IPS-18c (cell line): ENCODE data around the gene KIAA1958.
A peak's percentile ranks its signal among the peaks of the same experiment; 100 is the strongest.

Experiments used
- H3K4me3 ChIP-seq: 2 replicates; pipeline ENCODE4 v1.7.0; 2013; ENCODE audit warnings: low read depth, mild to moderate bottlenecking, low read length, moderate library complexity; ENCODE audit not compliant: insufficient read depth
- H3K9me3 ChIP-seq: one replicate; pipeline ENCODE4 v1.6.1; 2013; ENCODE audit warnings: mild to moderate bottlenecking, low read length, moderate library complexity; ENCODE audit not compliant: control insufficient read depth, insufficient read depth

The KIAA1958 gene

DNA sequence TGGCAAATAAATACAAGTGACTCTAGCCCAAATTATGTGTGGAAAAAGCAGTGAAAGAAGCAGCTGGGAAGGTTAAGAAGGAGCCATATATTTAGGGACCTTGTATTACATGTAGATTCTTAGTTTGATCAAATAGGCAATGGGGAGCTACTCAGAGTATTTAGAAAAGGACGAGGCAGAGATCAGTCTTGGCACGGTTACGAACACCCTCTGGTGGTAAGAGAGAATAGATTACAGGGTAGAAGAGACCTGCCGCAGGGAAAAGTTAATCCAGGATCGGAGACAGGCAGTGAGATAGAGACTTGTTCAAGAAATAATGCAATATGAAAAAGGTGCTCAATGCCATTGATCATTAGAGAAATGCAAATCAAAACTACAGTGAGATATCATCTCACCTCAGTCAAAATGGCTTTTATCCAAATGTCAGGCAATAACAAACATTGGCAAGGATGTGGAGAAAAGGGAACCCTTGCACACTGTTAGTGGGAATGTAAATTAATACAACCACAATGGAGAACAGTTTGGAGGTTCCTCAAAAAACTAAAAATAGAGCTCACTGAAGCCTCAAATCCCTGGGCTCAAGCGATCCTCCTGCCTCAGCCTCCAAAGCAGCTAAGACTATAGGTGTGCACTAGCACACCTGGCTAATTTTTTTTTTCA lies 219.3 kb downstream of the KIAA1958 start:
- Histone ChIP-seq H3K4me3 (no peak overlapping the region), H3K9me3 (no peaks in the 10 kb centered on the region)

DNA sequence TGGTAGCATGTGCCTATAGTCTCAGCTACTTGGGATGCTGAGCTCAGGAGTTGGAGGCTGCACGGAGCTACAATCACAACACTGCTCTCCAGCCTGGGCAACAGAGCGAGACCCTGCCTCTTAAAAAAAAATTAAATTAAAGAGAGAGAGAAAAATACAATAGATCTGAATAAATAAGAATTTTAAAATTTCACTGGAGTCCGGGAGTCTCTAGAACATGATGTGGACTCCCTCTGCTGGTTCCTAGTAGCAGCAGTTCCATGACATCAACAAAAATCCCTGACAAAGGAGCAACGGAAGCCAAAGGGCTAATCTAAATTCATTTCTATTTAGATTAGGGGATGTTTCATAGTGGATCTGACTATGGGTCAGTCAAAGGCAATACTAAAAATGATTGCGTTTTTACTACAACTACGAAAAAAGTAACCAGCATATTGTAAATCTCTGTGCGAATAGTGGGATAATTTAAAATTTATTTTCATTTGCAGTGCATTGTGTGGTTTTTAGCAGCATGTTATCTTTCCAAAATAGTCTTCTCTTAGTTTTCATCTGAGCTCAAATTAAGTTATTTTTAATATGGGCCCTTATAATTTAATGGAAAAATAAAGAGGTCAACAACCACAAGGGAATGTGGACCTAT lies 224.5 kb downstream of the KIAA1958 start:
- no peak overlapping the region for H3K4me3 ChIP-seq
- H3K9me3 ChIP-seq: no peaks in the 10 kb centered on the region

DNA sequence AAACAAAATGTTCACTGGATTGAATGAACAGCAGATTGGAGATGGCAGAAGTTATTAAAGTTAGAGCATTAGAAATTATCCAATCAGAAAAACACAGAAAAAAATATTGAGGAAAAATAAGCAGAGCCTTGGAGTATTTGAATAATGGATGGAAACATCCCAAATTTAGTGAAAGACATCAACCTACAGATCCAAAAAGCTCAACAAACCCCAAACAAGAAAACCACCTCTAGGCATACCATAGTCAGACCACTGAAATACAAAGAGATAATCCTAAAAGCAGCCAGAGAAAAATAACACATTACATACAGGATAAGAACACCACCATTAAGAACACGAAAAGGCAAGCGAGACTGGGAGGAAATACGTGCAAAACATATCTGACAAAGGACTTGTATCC lies 226.1 kb downstream of the KIAA1958 start:
- H3K4me3 ChIP-seq: no peak overlapping the region
- no peaks in the 10 kb centered on the region for H3K9me3 ChIP-seq

DNA sequence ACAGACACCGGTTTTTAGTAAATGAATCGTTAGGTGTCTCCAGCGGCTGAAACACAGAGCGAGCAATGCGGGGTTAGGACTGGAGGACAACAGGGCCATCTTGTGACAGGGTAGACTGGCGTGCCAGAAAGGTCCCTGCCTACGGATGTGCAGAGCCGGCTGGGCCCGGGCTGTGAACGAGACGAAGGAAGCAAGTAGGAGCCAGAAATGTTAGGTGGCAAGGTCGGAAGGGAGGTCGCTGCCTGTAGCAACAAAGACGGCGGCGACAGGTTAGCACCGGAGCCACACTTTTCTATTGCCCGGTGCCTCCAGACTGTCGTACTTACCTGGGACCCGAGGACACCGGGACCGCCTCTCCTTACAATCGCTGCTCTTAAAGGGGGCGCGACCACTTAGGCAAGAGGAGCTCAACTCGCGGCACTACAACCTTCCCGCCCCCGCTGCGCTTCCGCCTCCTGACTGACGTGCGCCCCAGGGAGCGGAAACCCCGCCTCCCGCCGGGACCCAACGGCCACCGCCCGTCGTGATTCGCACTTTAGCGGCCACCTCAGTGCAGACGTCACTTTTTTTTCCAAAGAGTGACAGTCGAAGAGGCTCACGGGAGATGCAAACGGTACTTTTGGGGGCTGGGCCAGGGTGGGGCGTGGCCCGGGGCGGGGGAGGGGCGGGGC lies 231.2 kb downstream of the KIAA1958 start, which contains the start of gene INIP:
INIP (minus strand) TSS at position 457 of the 671 bp plus-strand sequence. CDS start 1,632 bp downstream, outside the sequence.
- peak within 1 kb of the TSS; percentile 99 for H3K4me3 ChIP-seq
- H3K9me3 ChIP-seq: no peaks in the 10 kb centered on the region
